Daoy (cell line): ENCODE measurements around the gene KIF9. TPM values are rescaled to one million over a fixed set of nuclear protein-coding genes. Genes with fewer than 3 reads are reported as not detected.
"Not testable (repeated sequence)": the region's sequence is repeated elsewhere in the genome, so short reads cannot be mapped to it uniquely, and the experiment has no call there.

ENCODE experiments used
- DNase-seq: peaks from one replicate; pipeline ENCODE4 v3.0.0-alpha.2; 2015; ENCODE audit warnings: low read depth
- total RNA-seq: library from RNA; depleted of rRNA; stranded (reverse); fragments of >200 nt; shearing (Covaris generic); gene quantifications from 2 replicates; pipeline ENCODE4 v1.2.3, GENCODE V29; 2014

KIF9 gene
- total RNA-seq, 1 experiment from 2014 or later: 14.8 TPM

DNA sequence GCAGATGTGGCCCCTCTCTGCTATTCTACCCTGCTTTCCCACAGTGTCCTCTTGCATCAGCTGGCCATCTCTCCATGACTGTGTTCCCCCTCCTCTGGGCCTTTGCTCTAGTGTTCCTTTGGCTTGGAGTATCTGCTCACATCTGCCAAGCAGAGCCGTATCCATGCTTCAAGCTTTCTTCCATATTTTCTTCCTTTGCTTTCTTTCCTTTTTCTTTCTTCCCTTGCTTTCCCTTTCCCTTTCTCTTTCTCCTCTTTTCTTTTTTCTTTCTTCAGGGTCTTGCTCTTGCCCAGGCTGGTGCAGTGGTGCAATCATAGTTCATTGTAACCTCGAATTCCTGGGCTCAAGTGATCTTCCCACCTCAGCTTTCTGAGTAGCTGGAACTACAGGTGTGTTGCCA lies 12.7 kb upstream of the KIF9 start:
- DNase-seq: no peak

DNA sequence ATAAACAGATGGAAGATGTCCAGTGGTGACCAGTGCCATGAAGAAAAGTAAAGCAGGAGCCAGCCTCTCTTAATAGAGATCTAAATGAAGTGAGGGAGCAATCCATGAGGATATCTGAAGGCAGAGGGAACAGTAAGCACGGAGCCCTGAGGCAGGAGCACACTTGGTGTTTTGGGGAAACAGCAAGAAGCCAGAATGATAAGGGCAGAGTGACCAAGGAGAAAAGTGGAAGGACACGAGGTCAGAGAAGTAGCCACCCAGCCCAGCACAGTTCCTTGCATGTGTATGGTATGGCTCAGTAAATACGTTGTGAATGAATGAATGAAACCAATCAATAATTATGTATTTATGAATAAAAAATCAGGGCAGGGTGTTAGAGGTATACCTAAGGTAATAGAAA lies 11.8 kb upstream of the KIF9 start:
- DNase-seq: no peak

DNA sequence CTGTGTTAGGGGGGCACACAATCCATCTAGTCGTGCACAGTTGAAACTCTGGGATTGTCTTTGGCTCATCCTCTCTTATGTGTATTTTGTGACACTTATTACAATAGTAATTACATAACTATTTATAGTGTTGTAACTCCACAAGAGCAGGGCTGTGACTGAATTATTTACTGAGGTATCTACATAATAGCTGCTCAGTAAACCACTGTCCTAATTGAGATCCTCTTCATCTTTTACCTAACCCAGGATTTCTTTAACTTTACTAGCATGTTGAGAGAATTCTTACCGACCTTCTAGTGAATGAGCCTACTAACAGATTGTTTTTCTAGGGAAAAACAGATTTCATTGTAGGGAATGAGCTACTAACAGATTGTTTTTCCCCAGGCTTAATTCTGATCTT lies 11.2 kb upstream of the KIF9 start:
- no peak for DNase-seq

DNA sequence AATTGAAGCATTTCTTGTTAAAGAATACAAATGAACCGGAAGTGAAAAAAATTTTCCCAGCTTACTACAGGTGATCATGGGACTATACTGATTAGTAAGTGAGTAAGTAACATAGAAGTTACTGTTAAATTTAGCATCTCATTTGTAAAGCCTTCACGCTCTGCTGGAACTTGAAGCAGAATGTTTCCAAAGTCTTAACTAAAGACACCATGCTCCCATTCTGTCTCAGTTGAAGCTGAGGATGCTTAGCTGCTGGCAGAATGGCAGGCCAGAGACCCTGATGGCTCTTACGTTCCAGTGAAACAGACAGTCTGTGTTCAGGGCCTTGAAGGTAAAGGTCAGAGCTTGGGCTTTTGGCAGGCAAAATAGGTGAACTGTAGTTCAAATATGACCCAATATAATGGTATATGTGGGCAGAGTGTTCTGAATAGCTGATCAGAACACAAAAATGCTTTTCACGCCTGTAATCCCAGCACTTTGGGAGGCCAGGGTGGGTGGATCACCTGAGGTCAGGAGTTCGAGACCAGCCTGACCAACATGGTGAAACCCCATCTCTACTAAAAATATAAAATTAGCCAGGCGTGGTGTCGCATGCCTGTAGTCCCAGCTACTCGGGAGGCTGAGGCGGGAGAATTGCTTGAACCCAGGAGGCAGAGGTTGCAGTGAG lies 9.3 kb upstream of the KIF9 start:
- not testable (repeated sequence) for DNase-seq

DNA sequence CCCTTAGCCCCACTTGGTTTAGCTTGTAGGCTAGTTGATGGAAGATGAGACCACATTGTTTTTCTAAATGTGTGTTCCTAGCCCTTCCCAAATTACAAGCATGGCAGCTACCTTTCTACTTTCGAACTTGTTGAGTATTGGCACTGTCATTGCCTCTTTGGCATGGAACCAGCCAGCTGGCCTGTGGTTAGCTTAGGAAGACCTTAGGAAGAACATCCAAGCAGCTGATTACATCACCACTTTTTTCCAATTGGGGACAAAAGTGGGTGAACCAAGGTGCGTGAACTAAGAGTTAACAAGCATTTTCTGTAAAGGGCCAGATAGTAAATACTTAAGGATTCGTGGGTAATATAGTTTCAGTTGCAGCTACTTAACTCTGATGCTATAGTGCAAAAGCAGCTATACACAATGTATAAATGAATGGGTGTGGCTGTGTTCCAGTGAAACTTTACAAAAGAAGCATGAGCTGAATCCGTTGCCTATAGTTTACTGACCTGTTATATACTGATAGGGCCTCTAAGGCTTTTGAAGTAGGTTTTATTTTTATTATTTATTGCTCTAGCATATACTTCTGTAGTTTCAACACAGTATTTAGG lies 8.7 kb upstream of the KIF9 start:
- no peak for DNase-seq

DNA sequence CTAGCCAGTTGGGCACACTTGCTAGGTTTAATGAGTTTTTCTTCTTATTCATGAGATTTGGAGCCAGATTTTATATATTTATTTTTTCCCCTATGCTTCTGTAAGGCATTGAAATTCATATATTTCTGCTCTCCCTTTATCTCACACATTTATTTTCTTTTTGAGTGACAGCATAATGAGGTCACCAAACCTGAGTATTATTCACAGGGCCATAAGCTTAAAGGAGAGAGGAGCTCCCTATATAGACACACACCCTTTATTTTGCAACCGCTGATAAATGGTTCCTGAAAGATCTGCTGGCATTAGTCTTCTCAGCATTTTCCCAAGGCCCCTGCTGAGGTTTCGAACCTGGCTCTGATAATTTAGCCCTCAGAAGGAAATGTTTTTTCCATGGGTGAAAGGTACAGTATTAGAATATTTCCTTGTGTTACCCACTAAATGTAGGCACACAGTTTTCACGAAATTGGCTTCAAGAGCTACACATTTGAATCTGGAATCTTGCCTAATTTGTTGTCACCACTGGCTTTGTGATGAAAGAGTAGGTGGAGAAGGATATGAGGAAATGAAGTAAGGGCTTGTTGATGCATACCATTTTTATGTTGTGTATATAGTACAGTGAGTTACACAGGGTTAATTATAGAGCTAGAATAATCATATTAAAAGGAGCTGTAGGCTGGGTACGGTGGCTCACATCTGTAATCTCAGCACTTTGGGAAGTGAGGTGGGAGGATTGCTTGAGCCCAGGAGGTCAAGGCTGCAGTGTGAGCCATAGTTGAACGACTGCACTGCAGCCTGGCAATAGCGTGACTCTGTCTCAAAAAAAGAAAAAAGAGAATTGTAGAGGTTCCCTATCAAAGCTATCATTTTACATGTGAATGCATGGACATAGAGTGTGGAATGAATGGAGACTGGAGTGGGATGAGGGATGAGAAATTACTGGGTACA lies 6.6 kb upstream of the KIF9 start:
- no peak for DNase-seq

DNA sequence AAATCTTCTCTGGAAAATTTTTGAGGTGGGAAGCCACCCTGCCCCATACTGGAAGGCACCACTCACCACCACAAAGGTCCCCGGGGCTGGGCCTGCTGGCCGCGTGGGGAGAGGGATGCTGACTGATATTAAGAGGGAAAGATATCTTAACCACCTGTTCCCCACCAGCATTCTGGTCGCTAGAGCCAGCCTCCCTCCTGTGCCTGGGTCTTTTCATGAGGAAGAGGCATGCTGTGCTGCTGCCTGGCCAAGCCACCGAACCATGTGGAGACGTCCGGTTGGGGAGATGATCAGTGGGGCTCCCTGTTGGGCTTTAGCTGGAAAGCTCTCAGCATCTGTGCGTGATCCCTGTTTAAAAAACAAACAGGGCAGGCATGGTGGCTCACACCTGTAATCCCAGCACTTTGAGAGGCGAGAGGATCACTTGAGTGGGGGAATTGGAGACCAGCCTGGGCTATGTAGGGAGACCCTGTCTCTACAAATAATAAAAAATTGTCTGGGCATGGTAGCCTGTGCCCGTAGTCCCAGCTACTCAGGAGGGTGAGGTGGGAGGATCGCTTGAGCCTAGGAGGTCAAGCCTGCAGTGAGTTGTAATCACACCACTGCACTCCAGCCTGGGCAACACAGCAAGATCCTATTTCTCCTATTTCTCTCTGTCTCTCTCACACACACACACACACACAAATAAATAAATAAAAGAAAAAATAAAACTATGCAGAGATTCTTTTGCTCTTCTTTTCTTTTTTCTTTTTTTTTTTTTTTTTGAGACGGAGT lies 1.2 kb upstream of the KIF9 start:
- peak; percentile 13 for DNase-seq

DNA sequence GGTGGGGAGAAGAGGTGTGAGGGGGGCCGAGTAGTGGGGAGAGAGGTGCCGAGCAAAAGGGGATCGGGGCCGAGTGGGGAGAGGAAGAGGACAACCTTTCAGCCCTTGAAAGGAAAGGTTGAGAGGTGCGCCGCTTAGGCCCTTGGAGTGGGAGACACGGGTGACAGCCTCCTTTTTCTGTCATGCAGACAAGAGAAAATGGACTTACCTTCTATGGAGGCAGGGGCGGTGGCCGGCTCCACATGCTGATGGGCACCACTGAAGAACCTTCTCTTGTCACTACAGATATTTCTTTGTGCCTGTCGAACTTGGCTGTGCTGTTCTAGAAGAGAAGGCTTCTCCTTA lies 566 bp upstream of the KIF9 start:
- DNase-seq: peak; percentile 7

DNA sequence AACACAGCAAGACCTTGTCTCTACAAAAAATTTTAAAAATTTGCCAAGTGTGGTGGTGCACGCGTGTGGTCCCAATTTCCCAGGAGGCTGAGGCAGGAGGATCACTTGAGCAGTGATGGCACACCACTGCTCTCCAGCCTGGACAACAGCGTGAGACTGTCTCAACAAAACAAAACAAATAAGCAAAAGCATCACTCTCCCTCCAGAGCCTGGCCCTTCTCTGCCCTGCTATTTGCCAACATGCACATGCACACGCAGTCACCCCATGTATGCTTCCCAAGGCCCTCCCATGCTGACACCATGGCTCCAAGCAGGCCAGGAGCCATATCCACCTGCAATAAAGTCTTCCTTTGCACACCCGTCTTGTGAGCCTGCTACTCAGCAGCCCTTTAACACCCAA lies 2.1 kb downstream of the KIF9 start:
- DNase-seq: no peak

DNA sequence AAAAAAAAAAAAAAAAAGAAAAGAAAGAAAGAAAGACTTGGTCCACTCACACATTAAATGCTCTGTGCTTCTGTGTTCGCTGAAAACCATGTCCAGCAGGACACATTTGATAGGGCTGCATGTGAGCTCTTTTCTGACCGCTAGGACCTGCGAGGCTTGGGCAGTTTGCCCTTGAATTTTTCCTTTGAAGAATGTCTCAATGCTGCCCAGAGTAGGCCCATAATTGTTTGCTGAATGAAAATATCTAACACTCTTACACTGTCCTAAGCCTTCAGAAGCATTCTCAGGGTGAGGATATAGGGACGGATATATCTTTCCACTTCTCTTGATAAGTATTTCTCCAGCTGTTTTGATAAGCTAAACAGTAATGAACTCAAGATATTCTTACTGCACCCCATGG lies 6.0 kb downstream of the KIF9 start:
- DNase-seq: no peak

DNA sequence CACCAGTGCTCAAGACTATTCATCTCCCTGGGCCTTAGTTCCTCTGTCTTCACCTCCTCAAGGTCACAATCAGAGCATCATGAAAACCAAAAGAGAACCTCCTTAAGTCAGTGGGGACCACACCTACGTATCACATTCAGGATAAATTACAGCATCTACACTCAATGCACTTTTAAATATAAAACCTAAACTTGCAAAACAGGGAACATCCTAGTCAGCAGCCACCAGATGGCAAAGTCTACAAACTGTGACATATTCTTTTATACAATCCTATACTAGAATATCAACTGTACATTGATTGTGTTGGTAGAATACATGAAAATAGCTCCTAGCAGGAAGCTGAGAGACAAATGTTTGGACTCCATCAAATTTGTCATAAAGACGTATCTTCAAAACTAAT lies 7.9 kb downstream of the KIF9 start:
- no peak for DNase-seq

DNA sequence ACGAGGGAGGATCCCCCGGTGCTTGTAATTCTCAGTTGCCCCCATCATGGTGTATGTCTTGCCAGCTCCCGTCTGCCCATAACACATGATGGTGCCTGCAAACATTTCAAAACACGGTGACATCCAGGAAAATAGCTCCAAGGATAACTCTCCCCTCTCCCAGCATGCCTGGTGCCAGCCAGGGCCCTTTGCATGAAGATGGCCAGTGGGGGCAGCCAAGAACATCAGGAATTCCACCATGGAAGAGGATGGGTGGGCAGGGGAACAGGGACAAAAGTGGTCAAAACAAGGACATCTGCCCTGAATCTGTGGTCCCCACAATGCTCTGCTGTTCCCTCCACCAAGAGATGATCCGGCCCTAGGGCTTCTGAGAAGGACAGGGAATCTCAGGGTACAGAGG lies 9.0 kb downstream of the KIF9 start:
- DNase-seq: no peak

DNA sequence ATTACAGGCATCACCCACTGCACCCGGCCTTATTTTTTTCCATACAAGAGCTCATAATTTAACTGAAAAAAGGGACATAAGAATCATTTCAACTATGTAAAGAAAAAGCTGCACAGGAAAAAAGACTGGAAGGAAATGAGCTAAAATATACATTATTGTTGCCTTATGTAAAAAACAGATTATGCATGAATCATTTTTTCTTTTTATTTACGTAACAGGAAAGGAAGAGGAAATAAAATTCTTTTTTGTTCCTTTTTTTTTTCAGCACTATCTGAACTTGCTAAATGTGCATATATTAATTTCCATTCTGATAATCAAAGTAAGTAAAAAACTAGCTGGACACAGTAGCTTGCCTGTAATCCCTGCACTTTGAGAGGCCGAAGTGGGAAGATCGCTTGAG lies 12.1 kb downstream of the KIF9 start:
- DNase-seq: no peak

DNA sequence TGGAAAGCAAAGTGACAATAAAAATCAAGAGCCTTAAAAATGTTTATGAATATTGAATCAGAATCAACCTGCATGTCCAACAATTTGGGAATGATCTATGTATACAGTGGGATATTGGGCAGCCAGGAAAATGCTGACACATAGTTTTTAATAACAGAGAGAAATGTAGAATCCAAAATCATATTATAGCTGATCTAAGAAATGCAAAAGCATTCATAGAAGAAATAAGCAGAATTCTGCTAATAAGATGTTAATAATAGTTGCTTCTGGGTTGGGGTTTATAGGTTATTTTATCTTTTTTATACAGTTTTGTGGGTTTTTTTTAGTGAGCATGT lies 15.1 kb downstream of the KIF9 start:
- DNase-seq: no peak

DNA sequence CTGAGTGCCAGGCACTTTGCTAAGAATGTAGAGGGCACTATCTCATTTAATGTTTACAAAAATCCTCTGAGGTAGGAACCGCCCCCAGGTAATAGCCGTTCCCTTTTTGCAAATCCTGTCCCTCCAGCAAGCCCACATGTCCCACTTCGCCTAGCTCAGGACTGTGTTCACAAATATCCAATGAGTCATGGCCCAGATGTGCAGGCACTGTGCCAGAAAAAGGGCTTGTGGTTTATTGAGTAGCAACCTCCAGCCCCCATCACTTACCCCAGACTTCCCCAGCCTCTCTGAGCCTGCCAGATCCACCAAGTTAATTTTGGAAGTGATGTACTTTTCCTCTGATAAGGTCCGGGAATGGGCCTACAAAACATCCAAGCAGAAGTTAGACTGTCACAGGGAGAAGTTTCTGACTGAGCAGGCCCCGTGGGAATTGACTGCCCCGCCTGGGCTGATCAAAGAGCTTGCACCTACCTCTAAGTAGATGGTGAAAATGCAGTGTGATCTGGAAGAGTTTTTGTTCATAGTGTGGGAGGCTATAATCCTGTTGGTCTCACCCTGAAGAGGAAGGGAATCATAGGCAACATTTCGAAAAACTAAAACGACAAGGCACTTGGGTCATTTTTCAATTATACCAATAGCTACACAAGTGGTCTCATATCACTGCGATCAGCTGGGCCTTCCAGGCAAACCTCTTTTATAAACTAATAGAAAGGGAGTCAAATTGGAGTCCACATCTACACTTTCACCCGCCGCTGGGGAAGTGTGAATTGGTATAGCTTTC lies 15.7 kb downstream of the KIF9 start:
- DNase-seq: peak; percentile 90

DNA sequence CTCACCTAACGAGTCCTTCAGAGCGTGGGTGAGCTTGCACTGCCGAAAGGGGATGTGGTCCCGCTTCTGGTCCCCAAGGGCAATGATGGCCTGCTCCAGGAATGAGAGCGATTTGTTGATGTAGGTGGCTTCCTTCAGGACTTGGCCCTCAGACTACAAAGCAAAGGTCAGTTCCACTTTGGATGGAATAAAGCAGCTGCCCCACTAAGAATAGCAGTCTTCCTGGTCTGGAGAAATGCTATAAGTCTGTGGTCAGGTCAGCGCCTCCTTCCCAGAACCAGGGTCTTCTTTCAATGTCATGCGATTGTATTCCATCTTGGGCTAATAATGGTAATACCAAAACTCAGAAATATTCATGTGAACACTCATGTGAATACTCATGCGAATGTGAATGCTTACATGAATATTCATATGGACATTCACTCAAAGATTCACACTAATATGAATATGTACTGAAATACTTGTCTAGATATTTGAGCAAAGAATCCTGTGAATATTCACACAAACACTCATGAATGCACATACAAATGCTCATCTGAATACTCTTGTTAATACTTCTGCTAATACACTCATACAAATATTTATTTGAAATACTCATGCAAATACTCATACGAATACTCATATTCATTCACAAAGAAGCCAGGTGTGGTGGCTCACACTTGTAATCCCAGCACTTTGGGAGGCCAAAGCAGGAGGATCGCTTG lies 16.7 kb downstream of the KIF9 start:
- no peak for DNase-seq

DNA sequence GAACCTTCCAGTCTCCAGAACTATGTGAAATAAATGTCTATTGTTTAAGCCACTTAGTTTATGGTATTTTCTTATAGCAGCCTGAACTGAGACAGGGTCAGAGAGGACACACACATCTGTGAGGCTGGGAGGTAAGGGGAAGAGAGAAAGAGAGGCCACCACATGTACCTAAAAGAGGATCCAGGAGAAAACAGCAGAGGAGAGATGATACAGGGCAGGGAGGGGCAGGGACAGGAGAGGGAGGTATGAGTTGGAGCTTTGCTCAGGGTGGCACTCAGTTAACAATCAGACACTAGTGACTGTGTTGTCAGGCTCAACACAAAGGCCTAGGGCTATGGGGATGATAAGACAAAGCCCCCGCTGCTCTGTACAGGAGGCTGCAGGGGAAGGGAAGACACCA lies 17.6 kb downstream of the KIF9 start:
- no peak for DNase-seq

DNA sequence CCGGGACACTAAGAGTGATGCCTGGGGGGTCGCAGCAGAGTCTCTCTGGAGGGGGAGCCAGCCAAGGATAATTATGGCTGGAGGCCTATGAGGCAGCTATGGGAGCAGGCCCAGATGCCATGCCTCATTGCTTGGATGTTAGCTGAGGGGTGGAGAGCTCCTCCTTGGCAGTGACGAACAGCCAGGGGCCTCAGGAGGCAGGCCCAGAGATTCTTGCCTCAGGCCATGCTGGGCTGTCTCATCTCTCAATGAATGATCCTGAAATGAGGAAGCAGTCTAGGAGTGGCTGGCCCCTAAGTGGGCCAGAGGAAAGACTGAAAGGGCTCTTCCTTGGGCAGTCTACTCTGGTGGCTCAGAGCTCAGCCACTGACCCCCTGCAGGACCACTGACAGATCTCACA lies 21.3 kb downstream of the KIF9 start:
- DNase-seq: peak; percentile 16

DNA sequence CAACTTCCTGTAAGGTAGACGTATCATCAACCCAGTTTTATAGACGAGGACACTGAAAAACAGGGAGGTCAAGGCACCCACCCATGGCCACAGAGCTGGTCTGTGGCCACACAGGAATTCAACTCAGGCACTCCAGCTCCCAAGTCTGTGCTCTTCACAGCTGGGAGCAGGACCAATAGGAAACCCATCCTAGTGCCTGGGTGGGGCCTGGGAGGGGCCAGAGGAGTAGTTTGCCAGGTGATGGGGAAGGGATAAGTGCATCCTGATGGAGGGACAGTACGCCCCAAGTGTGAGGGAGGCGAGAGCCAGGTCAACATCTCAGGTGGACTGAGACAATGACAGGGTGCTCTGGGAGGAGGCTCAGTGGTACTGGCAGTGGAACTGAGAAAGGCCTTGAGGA lies 22.0 kb downstream of the KIF9 start:
- DNase-seq: no peak

DNA sequence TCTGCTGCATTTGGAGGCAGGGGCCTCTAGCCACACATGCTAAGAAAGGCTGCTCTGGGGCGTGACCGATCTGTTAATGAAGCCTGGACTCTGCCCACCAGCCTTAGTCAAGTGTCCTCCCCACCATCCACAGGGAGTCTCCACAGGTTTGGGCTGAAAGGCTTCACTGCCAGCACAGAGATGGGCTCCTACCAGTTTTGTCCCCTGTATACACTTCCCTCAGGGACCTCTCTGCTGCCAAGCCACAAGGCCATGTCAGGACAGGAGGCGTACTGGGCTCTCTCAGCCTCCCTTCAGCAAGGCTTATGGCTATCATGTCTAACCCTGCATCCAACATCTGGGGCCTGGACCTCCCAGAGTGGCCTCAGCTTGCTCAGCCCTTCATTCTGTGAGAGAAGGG lies 23.5 kb downstream of the KIF9 start:
- DNase-seq: no peak

DNA sequence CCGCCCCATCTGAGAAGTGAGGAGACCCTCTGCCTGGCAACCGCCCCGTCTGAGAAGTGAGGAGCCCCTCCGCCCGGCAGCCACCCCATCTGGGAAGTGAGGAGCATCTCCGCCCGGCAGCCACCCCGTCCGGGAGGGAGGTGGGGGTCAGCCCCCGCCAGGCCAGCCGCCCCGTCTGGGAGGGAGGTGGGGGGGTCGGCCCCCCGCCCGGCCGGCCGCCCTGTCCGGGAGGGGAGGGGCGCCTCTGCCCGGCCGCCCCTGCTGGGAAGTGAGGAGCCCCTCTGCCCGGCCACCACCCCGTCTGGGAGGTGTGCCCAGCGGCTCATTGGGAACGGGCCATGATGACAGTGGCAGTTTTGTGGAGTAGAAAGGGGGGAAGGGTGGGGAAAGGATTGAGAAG lies 26.3 kb downstream of the KIF9 start:
- not testable (repeated sequence) for DNase-seq
